ENCODE measurements around the gene NFIC.

GRCh38 chr19:3330047-3330446 lies 36.3 kb upstream of the NFIC start:
- TF ChIP-seq, protein P1, sequence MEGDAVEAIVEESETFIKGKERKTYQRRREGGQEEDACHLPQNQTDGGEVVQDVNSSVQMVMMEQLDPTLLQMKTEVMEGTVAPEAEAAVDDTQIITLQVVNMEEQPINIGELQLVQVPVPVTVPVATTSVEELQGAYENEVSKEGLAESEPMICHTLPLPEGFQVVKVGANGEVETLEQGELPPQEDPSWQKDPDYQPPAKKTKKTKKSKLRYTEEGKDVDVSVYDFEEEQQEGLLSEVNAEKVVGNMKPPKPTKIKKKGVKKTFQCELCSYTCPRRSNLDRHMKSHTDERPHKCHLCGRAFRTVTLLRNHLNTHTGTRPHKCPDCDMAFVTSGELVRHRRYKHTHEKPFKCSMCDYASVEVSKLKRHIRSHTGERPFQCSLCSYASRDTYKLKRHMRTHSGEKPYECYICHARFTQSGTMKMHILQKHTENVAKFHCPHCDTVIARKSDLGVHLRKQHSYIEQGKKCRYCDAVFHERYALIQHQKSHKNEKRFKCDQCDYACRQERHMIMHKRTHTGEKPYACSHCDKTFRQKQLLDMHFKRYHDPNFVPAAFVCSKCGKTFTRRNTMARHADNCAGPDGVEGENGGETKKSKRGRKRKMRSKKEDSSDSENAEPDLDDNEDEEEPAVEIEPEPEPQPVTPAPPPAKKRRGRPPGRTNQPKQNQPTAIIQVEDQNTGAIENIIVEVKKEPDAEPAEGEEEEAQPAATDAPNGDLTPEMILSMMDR (conservative IDR thresholded peaks at IDR 0.05 in 1 of 2, IDR thresholded peaks at IDR 0.05 in 1 of 2; ENCODE audit: extremely low read depth in 1 of 2, insufficient read depth in 1 of 2, low read depth in 1 of 2, low read length in 2 of 2), result no peak
- no peak for TF ChIP-seq EZH2 (IDR thresholded peaks at IDR 0.05; ENCODE audit: borderline replicate concordance, low read length)

All from mammary epithelial cell (primary cell).